ENCODE data around the gene DDX50.

- TF ChIP-seq SP1 (IDR thresholded peaks at IDR 0.05) (no peak), FOXM1 (IDR thresholded peaks at IDR 0.05; ENCODE audit: borderline replicate concordance) (no peak), TARDBP (IDR thresholded peaks at IDR 0.05) (no peak)
Measured at GRCh38 chr10:68871731-68872342, 29.3 kb upstream of the DDX50 start.

Measured in HEK293T (cell line).